HG03378 (cell line): ENCODE results near the gene TUBA8.
"Not testable (repeated sequence)": the region's sequence is repeated elsewhere in the genome, so short reads cannot be mapped to it uniquely, and the experiment has no call there.

Experiments
- ATAC-seq: cut with Tn5 transposase; IDR thresholded peaks from one replicate; pipeline ENCODE4 v1.9.1; 2021; ENCODE audit warnings: mild to moderate bottlenecking, moderate library complexity; ENCODE audit not compliant: unreplicated experiment

The TUBA8 gene

DNA sequence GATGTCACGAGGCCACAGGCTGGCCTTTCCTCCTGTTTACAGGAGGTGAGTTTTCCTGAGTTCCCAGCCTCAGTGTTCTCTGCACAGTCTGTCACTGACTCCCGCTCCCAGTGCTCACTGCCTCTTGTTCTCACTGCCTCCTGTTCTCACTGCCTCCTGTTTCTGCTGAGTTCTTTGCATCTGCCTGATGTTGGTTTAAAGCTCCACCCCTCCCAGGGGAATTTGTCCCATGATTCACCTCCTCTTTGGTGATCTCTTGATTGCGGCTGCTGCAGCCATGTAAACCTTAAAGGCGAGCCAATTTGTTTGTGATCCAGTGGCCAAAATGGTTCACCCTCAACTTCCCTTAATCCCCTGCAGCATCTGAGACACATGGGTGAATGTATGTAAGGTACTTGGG is 6.0 kb upstream of the TUBA8 start:
- no peak for ATAC-seq

DNA sequence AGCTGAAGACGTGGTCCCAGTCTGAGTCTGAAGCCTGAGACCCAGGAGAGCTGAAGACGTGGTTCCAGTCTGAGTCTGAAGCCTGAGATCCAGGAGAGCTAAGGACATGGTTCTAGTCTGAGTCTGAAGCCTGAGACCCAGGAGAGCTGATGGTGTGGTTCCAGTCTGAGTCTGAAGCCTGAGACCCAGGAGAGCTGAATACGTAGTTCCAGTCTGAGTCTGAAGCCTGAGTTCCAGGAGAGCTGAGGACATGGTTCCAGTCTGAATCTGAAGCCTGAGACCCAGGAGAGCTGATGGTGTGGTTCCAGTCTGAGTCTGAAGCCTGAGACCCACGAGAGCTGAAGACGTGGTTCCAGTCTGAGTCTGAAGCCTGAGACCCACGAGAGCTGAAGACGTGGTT is 4.6 kb upstream of the TUBA8 start:
- ATAC-seq, result not testable (repeated sequence)

DNA sequence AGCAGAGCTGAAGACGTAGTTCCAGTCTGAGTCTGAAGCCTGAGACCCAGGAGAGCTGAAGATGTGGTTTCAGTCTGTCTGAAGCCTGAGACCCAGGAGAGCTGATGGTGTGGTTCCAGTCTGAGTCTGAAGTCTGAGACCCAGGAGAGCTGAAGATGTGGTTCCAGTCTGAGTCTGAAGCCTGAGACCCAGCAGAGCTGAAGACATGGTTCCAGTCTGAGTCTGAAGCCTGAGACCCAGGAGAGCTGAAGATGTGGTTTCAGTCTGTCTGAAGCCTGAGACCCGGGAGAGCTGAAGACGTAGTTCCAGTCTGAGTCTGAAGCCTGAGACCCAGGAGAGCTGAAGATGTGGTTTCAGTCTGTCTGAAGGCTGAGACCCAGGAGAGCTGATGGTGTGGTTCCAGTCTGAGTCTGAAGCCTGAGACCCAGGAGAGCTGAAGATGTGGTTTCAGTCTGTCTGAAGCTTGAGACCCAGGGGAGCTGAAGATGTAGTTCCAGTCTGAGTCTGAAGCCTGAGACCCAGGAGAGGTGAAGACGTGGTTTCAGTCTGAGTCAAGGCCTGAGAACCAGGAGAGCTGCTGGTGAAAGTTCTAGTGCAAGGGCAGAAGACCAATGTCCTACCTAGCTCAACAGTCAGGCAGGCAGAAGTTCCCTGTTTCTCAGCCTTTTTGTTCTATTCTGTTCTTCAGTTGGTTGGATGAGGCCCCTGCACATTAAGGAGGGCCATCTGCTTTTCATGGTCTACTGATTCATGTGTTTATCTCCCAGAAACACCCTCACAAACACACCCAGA is 3.9 kb upstream of the TUBA8 start:
- peak; percentile 40 for ATAC-seq

DNA sequence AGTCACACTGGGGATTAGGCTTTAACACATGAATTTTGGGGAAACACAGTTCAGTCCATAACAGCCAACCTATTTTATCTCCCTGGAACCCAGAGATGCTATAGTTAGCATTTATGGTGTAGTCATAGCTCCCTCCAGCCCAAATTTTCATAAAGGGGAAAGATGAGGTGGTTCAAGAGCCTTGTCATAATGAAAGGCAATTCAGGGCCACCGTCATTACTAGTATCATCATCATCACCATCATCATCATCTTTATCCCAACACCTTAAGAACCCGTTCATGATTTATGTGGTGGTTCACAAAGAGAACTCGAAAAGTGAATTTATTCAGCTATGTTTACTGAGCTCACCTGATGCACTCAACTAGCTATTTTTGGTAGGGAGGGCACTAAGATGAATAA is 2.4 kb upstream of the TUBA8 start:
- no peak for ATAC-seq

DNA sequence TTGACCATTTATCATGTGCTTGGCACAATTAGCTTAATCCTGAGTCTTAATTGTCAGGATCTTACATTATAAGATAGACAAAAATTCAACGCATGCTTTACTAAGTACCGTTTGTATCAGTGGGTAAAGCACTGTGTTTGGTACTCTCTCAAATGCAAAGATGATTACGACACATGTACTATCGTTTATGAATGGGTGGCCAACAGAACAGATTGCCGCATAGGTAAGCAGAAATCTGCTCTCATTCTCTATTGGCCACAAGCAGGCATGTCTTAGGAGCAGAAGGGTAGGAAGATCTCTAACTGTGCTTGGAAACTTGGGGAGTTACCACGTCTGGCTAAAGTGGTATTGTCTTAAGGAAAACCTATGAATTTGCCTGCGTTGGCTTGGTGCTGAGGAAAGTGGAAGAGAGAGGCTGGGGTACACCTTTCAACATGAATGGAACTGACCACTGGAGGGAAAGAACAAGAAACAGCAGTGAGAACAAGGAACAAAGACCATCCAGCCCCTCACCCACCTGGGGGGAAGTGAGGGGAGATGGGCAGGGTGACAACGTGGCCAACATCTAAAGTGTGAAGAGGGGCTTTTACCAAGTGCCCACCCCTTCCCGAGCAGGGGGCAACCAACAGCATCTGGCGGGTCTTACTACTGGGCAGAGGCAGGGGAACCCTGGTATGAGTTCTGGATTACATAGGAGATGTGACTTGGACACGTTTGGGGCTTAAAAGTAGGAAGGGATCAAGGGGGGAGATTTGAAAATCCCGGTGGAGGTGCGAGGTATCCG is 1.0 kb upstream of the TUBA8 start:
- ATAC-seq, result no peak

DNA sequence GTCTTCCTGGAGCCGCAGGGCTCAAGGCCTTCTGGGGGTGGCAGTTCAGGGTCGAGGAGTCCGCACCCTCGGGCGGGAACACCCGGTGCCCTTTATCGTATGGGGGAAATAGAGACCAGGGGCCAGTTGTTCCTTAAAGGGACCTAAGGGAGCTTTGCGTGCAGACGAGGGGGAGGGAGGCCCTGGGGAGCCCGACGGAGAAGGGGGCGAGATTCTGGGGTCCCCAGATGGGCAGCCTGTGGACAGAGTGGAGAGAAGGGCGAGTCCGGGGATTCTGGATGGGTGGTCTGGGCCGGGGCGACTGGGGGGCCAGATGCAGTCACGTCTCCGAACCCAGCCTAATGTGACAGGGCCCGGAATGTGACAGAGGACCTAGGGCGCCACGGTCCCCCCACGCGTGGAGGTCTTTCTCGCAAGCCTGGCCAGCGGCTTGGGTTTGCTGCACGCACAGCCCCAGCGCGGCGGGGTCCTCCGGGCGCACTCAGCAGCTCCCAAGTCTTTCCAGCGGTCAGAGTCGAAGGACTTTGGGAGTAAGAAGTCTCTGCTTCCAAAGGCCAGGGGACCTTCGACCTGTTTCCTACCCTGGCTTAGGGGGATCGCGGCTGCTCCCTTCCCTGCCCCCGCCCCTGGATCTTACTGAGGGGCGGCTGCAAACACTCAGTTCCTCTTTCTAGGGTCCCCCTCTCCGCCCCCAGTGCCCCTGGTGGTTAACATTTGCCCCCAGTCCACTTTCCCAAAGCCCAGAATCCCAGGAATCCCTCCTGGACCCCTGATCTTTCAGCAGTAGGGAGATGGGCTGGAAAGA is 547 bp downstream of the TUBA8 start:
- ATAC-seq, result no peak

DNA sequence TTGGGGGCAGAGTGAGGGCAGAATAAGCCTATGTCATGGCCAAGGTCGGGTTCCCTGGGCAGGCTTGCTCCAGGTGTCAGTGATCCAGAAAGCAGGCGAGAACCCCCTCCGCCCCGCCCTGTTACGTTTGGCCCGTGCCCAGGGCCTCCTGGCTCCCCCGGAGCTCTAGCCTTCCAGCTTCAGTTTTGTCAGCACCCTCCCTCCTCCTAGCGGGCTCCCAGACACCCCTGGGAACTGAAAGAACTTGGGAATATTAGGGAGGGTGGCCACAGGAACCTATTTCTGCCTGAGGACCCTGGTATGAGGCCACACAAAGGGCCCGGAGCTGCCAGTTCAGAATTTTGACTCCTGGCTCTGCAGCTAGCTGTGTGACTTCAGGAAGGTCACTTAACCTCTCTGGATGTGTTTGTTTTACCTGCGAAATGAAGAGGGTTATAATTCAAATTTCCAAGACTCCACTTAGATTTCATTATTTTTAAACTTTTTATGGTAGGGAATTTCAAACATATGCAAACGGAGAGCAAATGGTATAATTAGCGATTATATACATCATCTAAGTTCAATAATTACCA is 1.2 kb downstream of the TUBA8 start:
- ATAC-seq, result no peak

DNA sequence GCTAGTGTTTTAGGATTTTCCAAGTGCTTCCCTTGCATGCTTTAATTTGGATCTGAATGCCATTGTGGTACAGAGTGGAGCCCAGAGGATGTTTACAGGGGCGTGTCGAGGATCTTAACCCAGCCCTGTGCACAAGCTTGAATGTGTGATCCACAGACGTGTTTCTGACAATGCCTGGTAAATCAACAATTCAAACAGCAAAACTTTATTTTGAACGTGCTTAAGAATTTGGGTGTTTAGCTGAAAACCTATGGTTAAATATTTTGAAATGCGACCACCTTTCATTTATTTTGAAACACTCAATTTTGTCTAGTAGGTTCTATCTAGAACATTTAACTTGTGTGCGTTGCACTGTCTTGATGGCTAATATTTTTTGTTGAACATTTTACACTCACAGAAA is 1.8 kb downstream of the TUBA8 start:
- ATAC-seq, result no peak

DNA sequence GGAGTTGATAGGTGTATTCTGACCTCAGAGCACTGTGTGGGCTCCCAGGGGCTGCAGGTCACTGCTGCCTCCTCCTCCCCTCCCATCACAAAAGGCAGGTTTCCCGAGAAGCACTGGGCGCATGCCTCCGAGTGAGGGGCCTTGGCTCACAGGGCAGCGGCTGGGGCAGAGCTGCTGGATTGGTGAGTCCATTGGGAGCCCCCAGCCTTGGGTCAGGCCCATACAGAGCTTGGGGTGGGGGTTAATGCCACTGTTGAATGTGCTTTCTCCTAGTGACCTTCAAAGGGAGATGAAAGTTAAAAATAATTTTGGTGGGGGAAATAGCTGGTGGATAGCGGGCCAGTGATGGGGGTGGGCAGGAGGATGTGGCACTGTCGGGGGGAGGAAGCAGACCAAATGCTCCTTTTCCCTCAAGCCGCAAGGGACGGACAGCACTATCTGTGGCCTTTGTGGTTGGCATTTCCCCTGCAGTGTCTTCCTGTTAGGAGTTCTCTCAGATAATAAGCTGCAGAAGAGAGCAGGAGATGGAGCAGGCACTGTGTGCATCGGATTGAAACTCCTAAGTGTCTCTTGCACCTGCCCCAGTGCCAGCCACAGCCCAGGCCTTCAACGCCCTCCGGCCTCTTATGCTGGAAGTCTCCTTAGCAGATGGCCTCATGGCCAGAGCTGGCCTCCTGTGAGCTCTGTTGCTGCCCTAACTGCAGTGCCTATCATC is 3.2 kb downstream of the TUBA8 start:
- ATAC-seq, result no peak

DNA sequence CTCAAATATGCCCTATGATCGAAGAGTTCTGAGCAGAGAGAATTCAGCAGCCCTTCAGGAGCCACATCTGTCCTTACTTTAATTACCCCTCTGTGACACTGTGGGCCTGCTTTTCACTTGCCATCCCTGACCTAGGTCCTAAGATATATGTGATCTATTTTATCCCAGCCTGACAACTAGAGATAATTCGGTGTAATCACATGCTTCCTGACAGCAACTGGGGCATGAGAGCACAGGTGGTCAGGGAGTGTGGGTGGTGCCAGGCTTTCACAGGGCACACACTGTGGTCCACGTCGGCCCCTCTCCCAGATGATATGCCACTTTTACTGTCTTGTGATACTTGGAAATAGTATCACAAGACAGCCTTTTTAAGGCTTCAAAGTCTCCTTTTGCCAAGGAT is 3.9 kb downstream of the TUBA8 start:
- ATAC-seq, result no peak

DNA sequence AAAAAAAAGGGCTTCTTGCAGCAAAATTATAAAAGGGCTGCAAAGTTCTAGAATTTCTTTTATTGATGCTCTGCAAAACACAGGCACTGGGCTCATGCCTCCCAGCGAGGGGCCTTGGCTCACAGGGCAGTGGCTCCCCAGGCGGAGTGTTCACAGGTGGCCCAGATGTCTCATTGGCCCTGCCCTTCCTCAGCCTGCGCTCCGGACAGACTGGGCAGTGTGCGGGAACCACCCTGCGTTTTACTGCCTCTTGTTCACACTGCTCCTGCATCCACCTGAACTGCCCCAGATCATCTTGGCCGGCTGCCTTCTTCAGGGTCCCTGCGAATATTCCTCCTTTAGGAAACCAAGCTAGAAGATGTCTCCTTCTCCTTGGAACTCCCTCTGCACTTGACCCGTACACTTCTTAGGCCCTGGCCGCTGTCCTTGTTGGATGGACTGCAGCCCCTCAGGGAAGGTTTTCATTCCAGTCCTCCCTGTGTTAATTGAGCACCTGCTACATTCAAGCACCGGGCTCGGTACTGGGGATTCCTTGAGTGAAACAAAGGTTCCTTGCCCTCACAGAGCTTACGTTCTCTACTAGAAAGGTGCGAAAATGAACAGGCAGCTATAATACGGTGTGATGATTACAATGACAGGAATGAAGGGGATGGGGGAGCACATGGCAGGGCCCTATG is 4.5 kb downstream of the TUBA8 start:
- no peak for ATAC-seq

DNA sequence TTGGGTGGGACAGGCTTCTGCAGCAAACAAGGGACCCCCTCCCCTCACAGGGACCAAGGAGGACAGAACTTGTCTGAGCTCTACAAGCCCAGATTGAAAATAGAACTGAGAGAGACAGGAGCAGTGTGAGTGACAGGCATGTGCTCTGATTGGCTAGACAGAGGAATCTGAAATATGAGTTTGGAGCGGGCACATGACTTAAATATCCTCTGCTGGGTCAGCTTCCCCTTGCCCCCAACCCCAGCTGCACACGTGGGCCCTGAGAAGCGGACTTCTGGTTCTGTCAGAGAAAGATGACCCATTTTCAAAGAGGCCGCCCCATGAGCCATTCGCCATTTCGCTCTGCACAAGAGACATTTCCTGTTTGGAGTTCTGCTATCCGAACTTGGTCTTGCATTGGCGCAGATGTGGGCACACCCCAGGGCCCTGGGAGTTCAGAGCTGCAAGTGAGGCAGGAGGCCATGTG is 5.3 kb downstream of the TUBA8 start:
- no peak for ATAC-seq

DNA sequence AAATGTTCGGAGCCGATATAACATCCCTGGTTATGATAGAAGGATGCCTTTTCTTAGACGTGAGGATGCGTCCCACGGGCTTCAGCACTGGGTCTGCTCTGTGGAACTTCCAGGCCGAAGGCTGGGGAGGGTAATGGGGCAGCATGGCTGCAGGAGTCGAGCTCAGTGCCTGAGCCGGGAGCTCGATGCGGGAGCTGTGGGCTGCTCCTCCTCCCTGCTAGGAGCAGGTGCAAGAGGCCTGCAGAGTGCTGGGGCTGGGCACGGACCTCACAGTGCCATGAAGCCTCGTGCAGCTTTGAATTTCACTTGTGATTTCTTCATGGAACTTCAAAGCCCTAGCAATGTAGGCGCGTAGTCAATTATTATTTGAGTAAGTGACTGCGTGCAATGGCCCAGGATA is 6.0 kb downstream of the TUBA8 start:
- ATAC-seq, result no peak

DNA sequence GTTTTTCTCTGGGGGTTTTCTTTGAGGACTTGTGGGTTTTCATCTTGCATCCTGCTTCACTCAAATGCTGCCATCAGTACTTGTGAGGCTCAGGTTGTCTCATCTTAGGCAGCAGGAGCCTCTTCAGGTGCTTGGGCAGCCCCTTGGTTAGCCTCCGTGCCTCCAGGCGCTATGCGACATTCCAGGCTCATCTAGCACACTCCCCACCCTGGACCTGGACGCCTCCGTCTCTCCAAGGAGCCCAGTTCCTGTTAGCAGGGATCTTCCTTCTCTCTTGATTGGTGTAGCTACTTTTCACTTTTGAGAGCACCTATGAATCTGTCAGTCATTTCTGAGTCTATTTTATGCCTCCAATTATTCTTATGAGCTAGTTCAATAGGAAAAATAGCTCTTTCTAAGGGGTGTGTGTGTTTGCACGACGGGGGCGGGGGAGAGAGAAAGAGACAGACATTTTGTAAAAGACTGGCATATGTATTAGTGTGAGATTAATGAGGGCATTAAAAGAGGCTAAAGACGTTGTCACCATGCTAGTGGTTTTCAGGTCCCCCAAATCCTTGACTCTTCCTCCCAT is 7.8 kb downstream of the TUBA8 start:
- no peak for ATAC-seq

DNA sequence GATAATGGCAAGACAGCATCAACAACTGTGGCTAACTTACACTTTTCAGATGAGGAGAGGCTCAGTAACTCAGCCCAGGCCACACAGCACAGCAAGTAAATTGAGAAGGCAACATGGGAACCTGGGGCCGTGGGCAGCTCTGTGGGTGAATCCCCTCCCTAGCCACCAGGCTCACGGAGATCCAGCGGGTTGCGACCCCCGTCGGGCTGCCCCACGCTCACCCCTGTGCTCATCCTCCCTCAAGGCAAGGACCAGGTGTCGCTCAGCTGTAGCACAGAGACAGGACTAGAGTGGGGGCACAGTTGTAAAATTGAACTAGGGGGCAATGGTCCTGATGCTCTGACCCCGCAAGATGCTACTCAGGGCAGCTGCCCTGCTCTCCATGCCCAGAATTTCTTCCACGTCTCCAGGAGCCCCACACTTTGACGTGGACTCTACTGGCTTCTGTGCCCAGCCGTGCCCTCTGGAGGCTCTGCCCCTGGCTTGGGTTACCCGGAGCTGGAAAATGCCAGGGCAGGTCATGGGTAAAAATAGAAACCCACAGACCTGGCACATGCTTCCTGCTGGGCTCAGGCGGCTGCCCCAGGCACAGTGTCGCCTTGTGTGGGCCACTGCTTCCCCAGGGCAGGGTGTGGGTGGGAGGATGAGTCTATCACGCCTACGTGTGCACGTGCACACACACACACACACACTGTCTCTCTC is 9.0 kb downstream of the TUBA8 start:
- no peak for ATAC-seq

DNA sequence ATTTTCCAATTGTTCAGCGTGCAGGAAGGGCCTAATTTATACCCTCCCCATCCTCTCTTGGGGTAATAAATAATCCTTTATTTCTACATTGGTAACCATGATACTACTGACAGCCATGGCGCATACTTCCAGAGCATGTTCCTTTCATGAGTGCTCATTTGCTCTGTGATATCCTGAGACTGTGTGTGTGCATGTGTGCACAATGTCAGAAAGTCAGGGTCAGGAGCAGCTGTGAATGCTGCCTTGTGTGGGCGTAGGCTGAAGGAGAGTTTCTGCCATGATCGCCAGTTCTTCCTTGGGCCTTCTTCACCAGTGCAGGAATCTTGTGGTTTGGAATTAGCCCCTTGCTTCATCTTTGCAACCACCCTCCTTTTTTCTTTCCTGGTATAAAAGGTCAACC is 10.2 kb downstream of the TUBA8 start:
- no peak for ATAC-seq

DNA sequence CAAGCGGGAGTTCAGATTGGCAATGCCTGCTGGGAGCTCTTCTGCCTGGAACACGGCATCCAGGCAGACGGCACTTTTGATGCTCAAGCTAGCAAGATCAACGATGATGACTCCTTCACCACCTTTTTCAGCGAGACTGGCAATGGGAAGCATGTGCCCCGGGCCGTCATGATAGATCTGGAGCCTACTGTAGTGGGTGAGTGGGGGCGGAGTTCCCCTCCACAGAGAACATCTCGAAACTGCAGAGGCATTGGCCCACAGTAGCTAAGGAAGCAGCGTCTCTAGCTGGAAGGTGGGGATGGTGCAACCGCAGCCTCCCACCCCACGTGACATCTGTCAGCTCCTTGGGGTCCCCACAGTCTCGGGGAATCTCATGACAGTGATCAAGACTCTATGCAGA is 10.9 kb downstream of the TUBA8 start:
- ATAC-seq, result no peak

DNA sequence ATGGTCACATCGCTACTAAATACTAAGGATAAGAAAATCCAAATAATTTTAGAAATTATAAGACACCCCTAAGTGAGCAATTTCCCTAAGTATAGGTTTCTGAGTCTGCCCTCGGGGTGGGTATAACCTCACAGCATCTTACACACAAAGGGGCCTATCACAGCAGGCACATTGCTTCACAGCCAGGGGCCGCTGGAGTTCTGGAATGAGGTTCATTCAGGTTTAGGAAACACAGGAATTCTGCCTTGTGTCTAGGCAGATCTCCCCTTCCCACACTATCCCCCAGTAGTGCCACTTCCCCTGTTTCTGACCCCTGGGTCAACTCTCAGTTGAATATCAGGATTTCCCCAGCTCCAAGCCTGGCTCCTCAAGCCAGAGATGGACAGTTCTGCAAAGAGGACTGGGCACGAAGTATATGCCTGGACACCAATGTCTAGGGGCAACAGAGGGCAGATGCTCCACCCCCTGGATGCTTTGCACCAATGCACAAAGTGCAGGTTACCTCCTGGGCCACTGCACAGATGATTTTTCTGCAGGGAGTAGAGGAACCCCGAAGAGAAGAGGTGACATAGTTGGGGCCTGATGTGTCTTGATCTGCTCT is 11.4 kb downstream of the TUBA8 start:
- no peak for ATAC-seq
